Endometrium (tissue), 2 donors: ENCODE data around the gene RPAP2.

ENCODE experiments used
- FAIRE-seq: peaks from 2 replicates; lab custom pipeline; 2012; peaks lifted over from hg19 to GRCh38; lab: Jason Lieb, UNC
- donor health status: control.
- donor health status: control.

Gene RPAP2

DNA sequence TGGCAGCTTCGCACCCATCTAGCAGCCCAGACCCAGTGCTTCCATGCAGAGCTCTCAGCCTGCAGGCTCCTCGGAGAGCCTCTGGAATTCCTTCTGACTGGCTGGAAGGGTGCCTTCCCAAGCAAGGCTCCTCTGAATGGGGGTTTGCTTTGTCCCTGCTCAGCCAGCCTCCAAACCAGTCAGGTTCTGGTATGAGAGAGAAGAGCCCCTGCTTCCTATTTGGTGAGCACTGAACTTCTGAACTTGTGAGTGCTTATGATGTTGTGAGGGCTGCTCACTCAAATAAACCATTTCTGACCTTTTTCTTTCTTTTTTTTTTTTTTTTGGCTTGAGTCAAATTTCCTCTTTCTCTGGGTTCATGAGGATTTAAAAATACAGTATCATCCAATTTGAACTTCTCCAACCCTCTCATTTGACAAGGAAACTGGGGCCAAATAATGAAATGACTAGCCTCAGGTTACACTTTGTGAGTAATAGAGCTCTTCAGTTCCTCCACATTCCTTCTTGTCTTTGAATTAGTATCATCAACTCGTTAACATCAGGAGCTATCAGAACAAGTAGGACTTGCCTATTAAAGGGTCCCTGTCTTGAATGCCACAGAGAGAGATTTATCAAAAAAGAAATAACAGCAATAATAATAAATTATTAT lies 148.3 kb downstream of the RPAP2 start:
- no peak for FAIRE-seq

- no peak for FAIRE-seq
Measured at GRCh38 chr1:92447976-92448375, 149.1 kb downstream of the RPAP2 start.
